Smooth muscle cell (in vitro differentiated cells): ENCODE measurements around the gene CEP97. TPM values are rescaled to one million over a fixed set of nuclear protein-coding genes. Genes with fewer than 3 reads are reported as not detected.
A peak's percentile ranks its signal among the peaks of the same experiment; 100 is the strongest.

Source experiments
- DNase-seq: peaks from one replicate; lab custom pipeline; 2025; ENCODE audit not compliant: unreplicated experiment; lab: John Stamatoyannopoulos, UW
- H2AFZ ChIP-seq: fragments of 200-600 bp; sonication (generic); 2 replicates; pipeline ENCODE4 v1.6.0; 2016; ENCODE audit warnings: antibody characterized with exemption, low read depth, mild to moderate bottlenecking
- H3F3A ChIP-seq: fragments of 200-600 bp; sonication (generic); 2 replicates; pipeline ENCODE4 v1.6.0; 2017; ENCODE audit warnings: antibody characterized with exemption, low read depth
- H3K27ac ChIP-seq: fragments of 200-600 bp; sonication (generic); 2 replicates; pipeline ENCODE4 v1.5.1; 2016; ENCODE audit warnings: low read depth, mild to moderate bottlenecking
- H3K27me3 ChIP-seq: fragments of 200-600 bp; sonication (generic); 2 replicates; pipeline ENCODE4 v1.6.1; 2016; ENCODE audit warnings: low read depth, mild to moderate bottlenecking
- H3K36me3 ChIP-seq: fragments of 200-600 bp; sonication (generic); 2 replicates; pipeline ENCODE4 v1.5.1; 2016; ENCODE audit warnings: low read depth
- H3K4me1 ChIP-seq: fragments of 200-600 bp; sonication (generic); 2 replicates; pipeline ENCODE4 v1.5.1; 2016; ENCODE audit warnings: low read depth
- H3K4me2 ChIP-seq: fragments of 200-600 bp; sonication (generic); 2 replicates; pipeline ENCODE4 v1.6.0; 2016; ENCODE audit warnings: mild to moderate bottlenecking
- H3K4me3 ChIP-seq: fragments of 200-600 bp; sonication (generic); 2 replicates; pipeline ENCODE4 v1.5.1; 2016; ENCODE audit warnings: mild to moderate bottlenecking
- H3K79me2 ChIP-seq: fragments of 200-600 bp; sonication (generic); 2 replicates; pipeline ENCODE4 v1.6.0; 2016; ENCODE audit warnings: low read depth, mild to moderate bottlenecking
- H3K9ac ChIP-seq: fragments of 200-600 bp; sonication (generic); 2 replicates; pipeline ENCODE4 v1.6.0; 2016; ENCODE audit warnings: low read depth
- H3K9me3 ChIP-seq: fragments of 200-600 bp; sonication (generic); replicated peaks from 2 replicates; pipeline ENCODE4 v1.5.1; 2016; ENCODE audit warnings: low read depth
- H4K20me1 ChIP-seq: fragments of 200-600 bp; sonication (generic); 2 replicates; pipeline ENCODE4 v1.6.0; 2016; ENCODE audit warnings: low read depth
- CTCF ChIP-seq: fragments of 200-600 bp; sonication (generic); IDR thresholded peaks from 2 replicates; pipeline ENCODE4 v1.5.1; 2017; ENCODE audit warnings: borderline replicate concordance, mild to moderate bottlenecking, antibody characterized with exemption; ENCODE audit not compliant: insufficient read depth, poor library complexity, severe bottlenecking
- whole genome bisulfite sequencing: methylation state at CpG from one replicate; pipeline ENCODE4 v1.1.7; 2016; ENCODE audit warnings: low lambda C conversion rate; 5-methylcytosine and 5-hydroxymethylcytosine counted together
- polyA plus RNA-seq: library from polyadenylated mRNA; unstranded; fragments of >200 nt; fragmentation: Nextera tagmentation; extraction: Ambion mirVana; gene quantifications from 2 replicates; pipeline ENCODE4 v1.2.1, GENCODE V29; 2016
- total RNA-seq: library from RNA; depleted of rRNA; stranded (reverse); fragments of >200 nt; gene quantifications from 2 replicates; pipeline ENCODE4 v1.2.3, GENCODE V29; 2014

The CEP97 gene
- total and polyA plus RNA-seq, 2 experiments from 2014 or later, result 4.3 to 20.8 TPM

- peaks cover 9% of the 10 kb centered on the region for H3K79me2 ChIP-seq
- TF ChIP-seq CTCF, result no peak
- no peaks in the 10 kb centered on the region for H3K27me3 ChIP-seq
- H3K4me2 ChIP-seq, result no peak overlapping the region
- no peaks in the 10 kb centered on the region for H4K20me1 ChIP-seq
- H3F3A ChIP-seq, result peaks cover 10% of the 10 kb centered on the region
- no peak overlapping the region for H2AFZ ChIP-seq
- DNase-seq, result no peak
- H3K27ac ChIP-seq, result no peak overlapping the region
- H3K4me3 ChIP-seq, result no peak overlapping the region
- H3K36me3 ChIP-seq, result peaks cover 4% of the 10 kb centered on the region
- peak overlapping the region; percentile 15 for H3K9ac ChIP-seq
- no peaks in the 10 kb centered on the region for H3K9me3 ChIP-seq
- no peaks in the 10 kb centered on the region for H3K4me1 ChIP-seq
These were observed 85.6 kb downstream of the CEP97 start for GRCh38 chr3:101810022-101810418.

GRCh38 chr3:101811875-101812274, 87.5 kb downstream of the CEP97 start:
- 92% methylated on average over 2 of the region's 2 CpGs for WGBS
- no peak for TF ChIP-seq CTCF

GRCh38 chr3:101812895-101813294, 88.5 kb downstream of the CEP97 start:
- DNase-seq, result no peak
- Histone ChIP-seq H3K79me2 (peaks cover 9% of the 10 kb centered on the region), H3K27me3 (no peaks in the 10 kb centered on the region), H4K20me1 (no peaks in the 10 kb centered on the region), H3K4me2 (no peak overlapping the region), H3K9me3 (no peaks in the 10 kb centered on the region), H3K36me3 (no peaks in the 10 kb centered on the region), H3K27ac (no peak overlapping the region), H2AFZ (no peak overlapping the region), H3K9ac (no peak overlapping the region), H3K4me1 (no peaks in the 10 kb centered on the region), H3F3A (peaks cover 7% of the 10 kb centered on the region), H3K4me3 (no peak overlapping the region)
- TF ChIP-seq CTCF, result no peak

More at GRCh38 chr3:101811875-101812274, 87.5 kb downstream of the CEP97 start:
- Histone ChIP-seq H3K27me3 (no peaks in the 10 kb centered on the region), H3K4me2 (no peak overlapping the region), H2AFZ (no peak overlapping the region), H3K9me3 (no peaks in the 10 kb centered on the region), H3K9ac (no peak overlapping the region), H3K36me3 (no peaks in the 10 kb centered on the region), H3K4me1 (no peaks in the 10 kb centered on the region), H3K79me2 (peaks cover 9% of the 10 kb centered on the region), H3K27ac (no peak overlapping the region), H4K20me1 (no peaks in the 10 kb centered on the region), H3F3A (peaks cover 10% of the 10 kb centered on the region), H3K4me3 (no peak overlapping the region)
- no peak for DNase-seq

- H3K36me3 ChIP-seq, result no peaks in the 10 kb centered on the region
- H3K4me3 ChIP-seq, result peak overlapping the region; percentile 4
- H3K9ac ChIP-seq, result no peak overlapping the region
- no peaks in the 10 kb centered on the region for H4K20me1 ChIP-seq
- H3K4me1 ChIP-seq, result no peaks in the 10 kb centered on the region
- DNase-seq, result no peak
- peak; percentile 68 for TF ChIP-seq CTCF
- 89% methylated on average over 7 of the region's 7 CpGs for WGBS
- peaks cover 9% of the 10 kb centered on the region for H3K79me2 ChIP-seq
- no peak overlapping the region for H3K4me2 ChIP-seq
- H2AFZ ChIP-seq, result no peak overlapping the region
- H3F3A ChIP-seq, result peaks cover 6% of the 10 kb centered on the region
- H3K9me3 ChIP-seq, result no peaks in the 10 kb centered on the region
- no peak overlapping the region for H3K27ac ChIP-seq
- no peaks in the 10 kb centered on the region for H3K27me3 ChIP-seq
These were observed 89.5 kb downstream of the CEP97 start for GRCh38 chr3:101813817-101814440.
